A549 (cell line): ENCODE measurements around the gene LIPT2. TPM values are rescaled to one million over a fixed set of nuclear protein-coding genes. Genes with fewer than 3 reads are reported as not detected.
A peak's percentile ranks its signal among the peaks of the same experiment; 100 is the strongest.

ENCODE experiments used
- ATAC-seq, 2 experiments: fragments of 200-7000 bp in 1 of 2; fragments of >200 bp in 1 of 2; cut with Nextera tagmentation in 1 of 2; cut with Tn5 transposase in 1 of 2; 3 replicates each; pipeline versions ENCODE4 v1.8.0 to v1.9.1; 2018 to 2020; ENCODE audit warnings: mild to moderate bottlenecking in 1 of 2, moderate library complexity in 1 of 2
- CTCF ChIA-PET: fragments of 300-600 bp; sonication (Branson Sonifier 250); formaldehyde crosslinking; extraction: SDS; loops from one replicate; lab custom pipeline; 2021; ENCODE audit warnings: antibody characterized with exemption, inconsistent platforms; lab: Yijun Ruan, JAX
- POLR2A ChIA-PET: fragments of 350-600 bp; formaldehyde crosslinking; extraction: SDS; loops from one replicate; lab custom pipeline; 2021; ENCODE audit warnings: antibody characterized with exemption, inconsistent platforms; lab: Yijun Ruan, JAX
- DNase-seq, 2 experiments: peaks; one replicate each; pipeline versions ENCODE4 v3.0.0 to v3.0.0-alpha.2; 2011 to 2016; ENCODE audit warnings: low read depth in 1 of 2, low spot score in 1 of 2
- FAIRE-seq: peaks from 2 replicates; lab custom pipeline; 2011; peaks lifted over from hg19 to GRCh38; lab: Jason Lieb, UNC
- H3K27ac ChIP-seq, 2 experiments: fragments of >200 bp; sonication (Bioruptor Twin); formaldehyde crosslinking; 3 replicates each; pipeline ENCODE4 v1.5.1; 2016 to 2017
- H3K4me1 ChIP-seq: fragments of >200 bp; sonication (Bioruptor Twin); formaldehyde crosslinking; 3 replicates; pipeline ENCODE4 v1.6.1; 2016
- H3K4me2 ChIP-seq: fragments of >200 bp; sonication (Bioruptor Twin); formaldehyde crosslinking; 3 replicates; pipeline ENCODE4 v1.6.1; 2016
- H3K4me3 ChIP-seq: fragments of >200 bp; sonication (Bioruptor Twin); formaldehyde crosslinking; 3 replicates; pipeline ENCODE4 v1.5.1; 2016
- H3K9me3 ChIP-seq: fragments of >200 bp; sonication (Bioruptor Twin); formaldehyde crosslinking; 3 replicates; pipeline ENCODE4 v1.6.1; 2016
- BHLHE40 ChIP-seq: IDR thresholded peaks from 2 replicates; pipeline ENCODE4 v1.6.1; 2012; ENCODE audit warnings: low read depth, low read length, inconsistent platforms
- CBX2 ChIP-seq: fragments of 200-600 bp; sonication (generic); IDR thresholded peaks from 2 replicates; pipeline ENCODE4 v1.6.1; 2016; ENCODE audit warnings: low read depth, mild to moderate bottlenecking, borderline replicate concordance
- CHD4 ChIP-seq: fragments of 200-600 bp; sonication (generic); IDR thresholded peaks from 2 replicates; pipeline ENCODE4 v1.6.1; 2016; ENCODE audit warnings: antibody characterized with exemption, mild to moderate bottlenecking, borderline replicate concordance
- FOSL2 ChIP-seq, 2 experiments: fragments of 450-650 bp in 1 of 2; fragments of >200 bp in 1 of 2; sonication (Bioruptor Twin) in 1 of 2; formaldehyde crosslinking; IDR thresholded peaks; 2 replicates each; pipeline versions ENCODE4 v1.5.0 to v1.6.1; 2016 to 2020; ENCODE audit warnings: mild to moderate bottlenecking in 1 of 2, moderate library complexity in 1 of 2
- GATA3 ChIP-seq: IDR thresholded peaks from 2 replicates; pipeline ENCODE4 v1.6.1; 2012; ENCODE audit warnings: borderline replicate concordance
- HMGXB4 ChIP-seq: fragments of 250-450 bp; sonication (Bioruptor Pico); IDR thresholded peaks from 2 replicates; pipeline ENCODE4 v1.5.0; 2021; ENCODE audit warnings: mild to moderate bottlenecking, moderate library complexity, borderline replicate concordance
- HOXA7 ChIP-seq: fragments of 250-450 bp; sonication (Bioruptor Pico); IDR thresholded peaks from 2 replicates; pipeline ENCODE4 v1.5.0; 2020; ENCODE audit warnings: mild to moderate bottlenecking, moderate library complexity
- JUNB ChIP-seq: fragments of >200 bp; sonication (Bioruptor Twin); formaldehyde crosslinking; IDR thresholded peaks from 2 replicates; pipeline ENCODE4 v1.6.1; 2016
- MAFK ChIP-seq: fragments of 450-650 bp; IDR thresholded peaks from 2 replicates; pipeline ENCODE4 v1.6.1; 2014; ENCODE audit not compliant: partially characterized antibody
- MAZ ChIP-seq: fragments of 150-350 bp; IDR thresholded peaks from 2 replicates; pipeline ENCODE4 v1.6.1; 2014; ENCODE audit warnings: antibody characterized with exemption, low read depth, low read length, borderline replicate concordance
- NPAS2 ChIP-seq: fragments of 250-450 bp; sonication (Bioruptor Pico); IDR thresholded peaks from 2 replicates; pipeline ENCODE4 v1.8.0; 2022; ENCODE audit warnings: mild to moderate bottlenecking, moderate library complexity, borderline replicate concordance
- PHF8 ChIP-seq: fragments of 200-600 bp; sonication (generic); IDR thresholded peaks from 2 replicates; pipeline ENCODE4 v1.6.1; 2016; ENCODE audit warnings: low read depth, mild to moderate bottlenecking, antibody characterized with exemption, moderate library complexity, borderline replicate concordance
- RAD21 ChIP-seq, 2 experiments: fragments of >200 bp in 1 of 2; sonication (Bioruptor Twin) in 1 of 2; formaldehyde crosslinking in 1 of 2; IDR thresholded peaks in 1 of 2; conservative IDR thresholded peaks in 1 of 2; 2 replicates in 1 of 2; 3 replicates in 1 of 2; pipeline ENCODE4 v1.6.1; 2012 to 2018; ENCODE audit warnings: inconsistent platforms in 1 of 2
- RFX5 ChIP-seq: fragments of 450-650 bp; IDR thresholded peaks from 2 replicates; pipeline ENCODE4 v1.7.1; 2014; ENCODE audit warnings: antibody characterized with exemption, mild to moderate bottlenecking, moderate library complexity
- SMC3 ChIP-seq: fragments of >200 bp; sonication (Bioruptor Twin); formaldehyde crosslinking; IDR thresholded peaks from 3 replicates; pipeline ENCODE4 v1.6.1; 2018; ENCODE audit warnings: inconsistent platforms
- SREBF2 ChIP-seq: fragments of 450-650 bp; IDR thresholded peaks from 2 replicates; pipeline ENCODE4 v1.6.1; 2014; ENCODE audit warnings: mild to moderate bottlenecking, moderate library complexity
- WGBS: methylation state at CpG from one replicate; pipeline ENCODE4 v1.1.6; 2017; ENCODE audit errors: missing lambda C conversion rate; 5-methylcytosine and 5-hydroxymethylcytosine counted together
- polyA plus RNA-seq, 4 experiments: library from polyadenylated mRNA; depleted of rRNA in 3 of 4; stranded (reverse); fragments of >200 nt; fragmentation: RNase III in 1 of 4; extraction: RNeasy Plus Mini Kit Qiagen cat#74134 plus additional on column Dnase treatment in 1 of 4; gene quantifications; 2 replicates in 3 of 4; 3 replicates in 1 of 4; pipeline ENCODE4 v1.2.3, GENCODE V29; 2011 to 2017
- TF ChIP-seq, protein P1 (sequence below): fragments of >200 bp; sonication (Bioruptor Twin); formaldehyde crosslinking; IDR thresholded peaks from 3 replicates; pipeline ENCODE4 v1.5.1; 2016
- TF ChIP-seq, protein P2 (sequence below): IDR thresholded peaks from 2 replicates; pipeline ENCODE4 v1.6.1; 2012; ENCODE audit warnings: low read depth, borderline replicate concordance
- TF ChIP-seq, protein P3 (sequence below): IDR thresholded peaks from 2 replicates; pipeline ENCODE4 v1.6.1; 2012
- TF ChIP-seq, protein P4 (sequence below): fragments of >200 bp; sonication (Bioruptor Twin); formaldehyde crosslinking; IDR thresholded peaks from 3 replicates; pipeline ENCODE4 v1.6.1; 2016
- TF ChIP-seq, protein P5 (sequence below): fragments of >200 bp; sonication (Bioruptor Twin); formaldehyde crosslinking; IDR thresholded peaks from 2 replicates; pipeline ENCODE4 v1.6.1; 2016
- TF ChIP-seq, protein P6 (sequence below): fragments of 150-350 bp; IDR thresholded peaks from 2 replicates; pipeline ENCODE4 v1.6.1; 2014; ENCODE audit warnings: low read depth, mild to moderate bottlenecking, low read length

LIPT2 gene
- polyA plus RNA-seq, 2 of the 4 experiments (the other 2 are of a cell fraction): 4.8 to 9.8 TPM

GRCh38 chr11:74450318-74450717 lies 43.2 kb downstream of the LIPT2 start:
- H3K4me1 ChIP-seq: peaks cover 12% of the 10 kb centered on the region

DNA sequence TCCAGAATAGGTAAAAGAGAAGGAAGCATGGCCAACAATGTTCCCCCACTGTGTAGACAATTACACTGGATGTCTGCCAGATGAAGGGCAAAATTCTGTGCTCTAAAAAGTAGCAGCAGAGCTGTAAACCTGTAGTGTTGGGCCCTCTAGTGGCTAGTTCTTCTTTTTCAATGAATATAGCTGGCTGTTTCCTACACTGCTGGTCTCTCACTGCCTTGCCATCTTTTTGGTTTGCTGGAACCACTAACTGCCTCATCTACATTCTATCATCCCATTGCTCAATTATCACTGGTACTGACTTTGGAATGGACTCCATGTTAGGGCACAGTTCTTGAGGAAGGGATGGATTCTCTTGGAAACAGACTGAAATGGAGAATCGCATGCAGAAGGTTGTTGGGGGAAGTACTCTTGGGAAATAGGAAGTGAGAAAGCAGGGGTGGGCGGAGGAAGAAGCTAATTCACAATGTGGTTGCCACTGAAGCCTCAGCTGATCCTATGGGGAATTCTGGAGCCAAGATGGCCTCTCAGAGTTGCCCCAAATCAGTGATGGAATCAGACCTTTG lies 44.1 kb downstream of the LIPT2 start:
- CTCF ChIA-PET: interaction anchor here (0.5 to 19.2 kb wide), 76 partner anchors 9 to 644 kb away, joined by 3 to 387 read pairs (median 4); partner anchors contain the start of genes KCNE3 and PGM2L1
- peak; percentile 81 to 94 for ATAC-seq
- Histone ChIP-seq H3K4me3 (no peak overlapping the region), H3K27ac (peak overlapping the region; percentile 53 to 60; a peak in 5 of 6 replicates), H3K9me3 (no peaks in the 10 kb centered on the region), H3K4me2 (peak overlapping the region; percentile 32; the same call in 2 of the 3 replicates), H3K4me1 (peaks cover 12% of the 10 kb centered on the region)
- POLR2A ChIA-PET: interaction anchor here (0.7 to 1.1 kb wide), 4 partner anchors 32 to 194 kb away, joined by 4 to 6 read pairs (median 6); partner anchors contain the start of gene PGM2L1
- TF ChIP-seq JUNB (no peak), RAD21 (conservative IDR thresholded peaks at IDR 0.05 in 1 of 2, IDR thresholded peaks at IDR 0.05 in 1 of 2) (peak; percentile 96 to 97), SMC3 (peak; percentile 93), SREBF2 (no peak)
- TF ChIP-seq, protein P1, sequence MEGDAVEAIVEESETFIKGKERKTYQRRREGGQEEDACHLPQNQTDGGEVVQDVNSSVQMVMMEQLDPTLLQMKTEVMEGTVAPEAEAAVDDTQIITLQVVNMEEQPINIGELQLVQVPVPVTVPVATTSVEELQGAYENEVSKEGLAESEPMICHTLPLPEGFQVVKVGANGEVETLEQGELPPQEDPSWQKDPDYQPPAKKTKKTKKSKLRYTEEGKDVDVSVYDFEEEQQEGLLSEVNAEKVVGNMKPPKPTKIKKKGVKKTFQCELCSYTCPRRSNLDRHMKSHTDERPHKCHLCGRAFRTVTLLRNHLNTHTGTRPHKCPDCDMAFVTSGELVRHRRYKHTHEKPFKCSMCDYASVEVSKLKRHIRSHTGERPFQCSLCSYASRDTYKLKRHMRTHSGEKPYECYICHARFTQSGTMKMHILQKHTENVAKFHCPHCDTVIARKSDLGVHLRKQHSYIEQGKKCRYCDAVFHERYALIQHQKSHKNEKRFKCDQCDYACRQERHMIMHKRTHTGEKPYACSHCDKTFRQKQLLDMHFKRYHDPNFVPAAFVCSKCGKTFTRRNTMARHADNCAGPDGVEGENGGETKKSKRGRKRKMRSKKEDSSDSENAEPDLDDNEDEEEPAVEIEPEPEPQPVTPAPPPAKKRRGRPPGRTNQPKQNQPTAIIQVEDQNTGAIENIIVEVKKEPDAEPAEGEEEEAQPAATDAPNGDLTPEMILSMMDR: peak; percentile 94
- peak; percentile 68 to 74 for DNase-seq
- WGBS: 87% methylated on average over 2 of the region's 2 CpGs
- FAIRE-seq: no peak

More at GRCh38 chr11:74450318-74450717, 43.2 kb downstream of the LIPT2 start:
- Histone ChIP-seq H3K27ac (peak overlapping the region in 1 of 2 experiments; percentile 26; a peak in 1 of 6 replicates), H3K4me3 (no peak overlapping the region), H3K4me2 (no peak overlapping the region), H3K9me3 (no peaks in the 10 kb centered on the region)
- ChIA-PET POLR2A (interaction anchor here (0.6 to 1.0 kb wide), 3 partner anchors 32 to 512 kb away, joined by 3 to 6 read pairs (median 3); partner anchors contain the start of gene LIPT2), CTCF (interaction anchor here (0.6 to 19.2 kb wide), 60 partner anchors 8 to 486 kb away, joined by 3 to 387 read pairs (median 4); partner anchors contain the start of gene PGM2L1)
- ATAC-seq (no peak), FAIRE-seq (no peak), DNase-seq (no peak)
- WGBS: 56% methylated on average over 6 of the region's 6 CpGs
- no peak for TF ChIP-seq BHLHE40
- TF ChIP-seq, protein P2, sequence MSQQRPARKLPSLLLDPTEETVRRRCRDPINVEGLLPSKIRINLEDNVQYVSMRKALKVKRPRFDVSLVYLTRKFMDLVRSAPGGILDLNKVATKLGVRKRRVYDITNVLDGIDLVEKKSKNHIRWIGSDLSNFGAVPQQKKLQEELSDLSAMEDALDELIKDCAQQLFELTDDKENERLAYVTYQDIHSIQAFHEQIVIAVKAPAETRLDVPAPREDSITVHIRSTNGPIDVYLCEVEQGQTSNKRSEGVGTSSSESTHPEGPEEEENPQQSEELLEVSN: no peak
- no peak for TF ChIP-seq PHF8
- TF ChIP-seq HMGXB4 (CRISPR knock-in tag): no peak
- TF ChIP-seq, protein P3, sequence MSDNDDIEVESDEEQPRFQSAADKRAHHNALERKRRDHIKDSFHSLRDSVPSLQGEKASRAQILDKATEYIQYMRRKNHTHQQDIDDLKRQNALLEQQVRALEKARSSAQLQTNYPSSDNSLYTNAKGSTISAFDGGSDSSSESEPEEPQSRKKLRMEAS: no peak
- TF ChIP-seq NPAS2: no peak

GRCh38 chr11:74447720-74448119 lies 45.8 kb downstream of the LIPT2 start:
- ChIA-PET POLR2A (no interaction called here), CTCF (interaction anchor here (0.9 to 19.2 kb wide), 11 partner anchors 8 to 191 kb away, joined by 3 to 387 read pairs (median 6); no protein-coding TSS in a partner anchor)
- no peak for ATAC-seq
- Histone ChIP-seq H3K4me3 (no peak overlapping the region), H3K4me2 (no peak overlapping the region), H3K9me3 (no peaks in the 10 kb centered on the region), H3K27ac (no peak overlapping the region), H3K4me1 (peaks cover 23% of the 10 kb centered on the region)
- FAIRE-seq: no peak
- DNase-seq: no peak
- TF ChIP-seq FOSL2 (IDR thresholded peaks at IDR 0.05) (no peak), FOSL2 (CRISPR knock-in tag; IDR thresholded peaks at IDR 0.05) (no peak), MAZ (no peak), HOXA7 (CRISPR knock-in tag) (no peak), HMGXB4 (CRISPR knock-in tag) (no peak), CHD4 (no peak), MAFK (no peak), RFX5 (no peak), CBX2 (no peak), GATA3 (no peak), BHLHE40 (no peak)
- TF ChIP-seq, protein P4, sequence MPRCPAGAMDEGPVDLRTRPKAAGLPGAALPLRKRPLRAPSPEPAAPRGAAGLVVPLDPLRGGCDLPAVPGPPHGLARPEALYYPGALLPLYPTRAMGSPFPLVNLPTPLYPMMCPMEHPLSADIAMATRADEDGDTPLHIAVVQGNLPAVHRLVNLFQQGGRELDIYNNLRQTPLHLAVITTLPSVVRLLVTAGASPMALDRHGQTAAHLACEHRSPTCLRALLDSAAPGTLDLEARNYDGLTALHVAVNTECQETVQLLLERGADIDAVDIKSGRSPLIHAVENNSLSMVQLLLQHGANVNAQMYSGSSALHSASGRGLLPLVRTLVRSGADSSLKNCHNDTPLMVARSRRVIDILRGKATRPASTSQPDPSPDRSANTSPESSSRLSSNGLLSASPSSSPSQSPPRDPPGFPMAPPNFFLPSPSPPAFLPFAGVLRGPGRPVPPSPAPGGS: no peak
- TF ChIP-seq, protein P5, sequence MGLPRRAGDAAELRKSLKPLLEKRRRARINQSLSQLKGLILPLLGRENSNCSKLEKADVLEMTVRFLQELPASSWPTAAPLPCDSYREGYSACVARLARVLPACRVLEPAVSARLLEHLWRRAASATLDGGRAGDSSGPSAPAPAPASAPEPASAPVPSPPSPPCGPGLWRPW: no peak
- TF ChIP-seq, protein P6, sequence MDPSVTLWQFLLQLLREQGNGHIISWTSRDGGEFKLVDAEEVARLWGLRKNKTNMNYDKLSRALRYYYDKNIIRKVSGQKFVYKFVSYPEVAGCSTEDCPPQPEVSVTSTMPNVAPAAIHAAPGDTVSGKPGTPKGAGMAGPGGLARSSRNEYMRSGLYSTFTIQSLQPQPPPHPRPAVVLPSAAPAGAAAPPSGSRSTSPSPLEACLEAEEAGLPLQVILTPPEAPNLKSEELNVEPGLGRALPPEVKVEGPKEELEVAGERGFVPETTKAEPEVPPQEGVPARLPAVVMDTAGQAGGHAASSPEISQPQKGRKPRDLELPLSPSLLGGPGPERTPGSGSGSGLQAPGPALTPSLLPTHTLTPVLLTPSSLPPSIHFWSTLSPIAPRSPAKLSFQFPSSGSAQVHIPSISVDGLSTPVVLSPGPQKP: no peak
